AG09309 (cell line): ENCODE data around the gene MYH6.

Experiments used
- DNase-seq: peaks from one replicate; pipeline ENCODE4 v3.0.0-alpha.2; 2010; ENCODE audit warnings: low read depth
- H3K4me3 ChIP-seq: 2 replicates; pipeline ENCODE4 v1.5.1; 2011; ENCODE audit warnings: mild to moderate bottlenecking, low read depth, low read length, moderate library complexity; ENCODE audit not compliant: control insufficient read depth
- CTCF ChIP-seq: IDR thresholded peaks from 2 replicates; pipeline ENCODE4 v1.5.1; 2011; ENCODE audit warnings: mild to moderate bottlenecking, low read depth, low read length, inconsistent platforms; ENCODE audit not compliant: insufficient read depth, control insufficient read depth; ENCODE audit errors: missing control alignments

Gene MYH6

GRCh38 chr14:23377198-23377550 is 30.9 kb downstream of the MYH6 start:
- no peak for TF ChIP-seq CTCF
- no peak for DNase-seq

GRCh38 chr14:23376482-23377197 is 31.4 kb downstream of the MYH6 start, which contains the start of gene CMTM5:
Gene CMTM5, plus strand, starts transcription at chr14:23377046. Its CDS starts 206 bp downstream, at chr14:23377252.
- DNase-seq = no peak
- TF ChIP-seq CTCF = no peak
- no peak within 1 kb of the TSS for H3K4me3 ChIP-seq

More at GRCh38 chr14:23377198-23377550, 30.9 kb downstream of the MYH6 start:
- H3K4me3 ChIP-seq = no peak overlapping the region

GRCh38 chr14:23375527-23376251 is 32.4 kb downstream of the MYH6 start:
- no peak for TF ChIP-seq CTCF
- H3K4me3 ChIP-seq = no peak overlapping the region
- DNase-seq = no peak

GRCh38 chr14:23373041-23373440 is 35.0 kb downstream of the MYH6 start:
- no peak overlapping the region for H3K4me3 ChIP-seq
- TF ChIP-seq CTCF = no peak
- no peak for DNase-seq

- DNase-seq = no peak
- TF ChIP-seq CTCF = no peak
These were observed 35.6 kb downstream of the MYH6 start, which contains the start of gene IL25 for GRCh38 chr14:23372509-23372908. Gene IL25, plus strand, starts transcription at chr14:23372809.

GRCh38 chr14:23371865-23372264 is 36.2 kb downstream of the MYH6 start:
- no peak overlapping the region for H3K4me3 ChIP-seq
- no peak for TF ChIP-seq CTCF
- no peak for DNase-seq

More at GRCh38 chr14:23372509-23372908, 35.6 kb downstream of the MYH6 start, which contains the start of gene IL25:
- no peak within 1 kb of the TSS for H3K4me3 ChIP-seq
